Hematopoietic multipotent progenitor cell treated with erythropoietin and hydrocortisone succinate and interleukin-3 and kit ligand, for 17 days (in vitro differentiated cells): ENCODE results near the gene MARCHF9.
"Not testable (repeated sequence)": the region's sequence is repeated elsewhere in the genome, so short reads cannot be mapped to it uniquely, and the experiment has no call there.

Source experiments
- DNase-seq: peaks from one replicate; pipeline ENCODE4 v3.0.0-alpha.2; 2015; ENCODE audit warnings: low spot score

MARCHF9 gene

DNA sequence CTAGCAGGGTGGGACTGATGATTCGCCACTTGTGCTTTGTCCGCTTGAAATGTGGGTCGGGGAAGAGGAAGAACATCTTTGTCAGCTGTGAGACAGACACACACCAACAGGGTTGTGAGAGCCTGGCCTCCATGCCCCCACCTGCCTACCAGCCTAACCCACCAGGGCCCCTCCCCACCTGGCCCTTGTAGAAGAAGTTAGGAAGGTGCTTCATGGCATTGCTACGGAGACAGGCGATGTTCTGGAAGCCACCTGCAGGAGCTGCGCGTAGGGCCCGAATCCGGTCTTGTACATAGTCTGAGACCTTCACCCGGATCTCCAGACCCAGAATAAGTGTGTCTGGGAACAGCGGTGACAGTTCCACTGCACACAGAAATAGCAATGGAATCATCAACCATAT is 14.7 kb downstream of the MARCHF9 start:
- no peak for DNase-seq

DNA sequence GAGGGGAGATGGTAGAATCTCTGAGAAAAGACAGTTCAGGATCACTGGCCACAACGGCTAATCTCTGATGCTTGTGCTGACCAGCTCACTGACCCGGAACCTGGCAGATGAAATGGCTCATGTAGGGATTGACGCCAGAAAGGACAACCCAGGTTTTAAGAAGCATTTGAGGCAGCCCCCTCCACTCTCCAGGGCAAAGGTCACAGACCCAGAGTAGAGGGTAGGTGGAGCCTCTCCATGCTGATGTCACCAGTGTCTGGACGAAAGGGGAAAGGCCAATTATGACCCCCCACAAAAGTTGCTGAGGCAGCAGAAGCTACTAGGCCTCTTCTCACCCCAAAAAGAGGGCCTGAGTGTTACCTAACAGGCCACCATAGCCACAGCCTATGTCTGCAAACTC is 15.8 kb downstream of the MARCHF9 start:
- DNase-seq, result no peak

DNA sequence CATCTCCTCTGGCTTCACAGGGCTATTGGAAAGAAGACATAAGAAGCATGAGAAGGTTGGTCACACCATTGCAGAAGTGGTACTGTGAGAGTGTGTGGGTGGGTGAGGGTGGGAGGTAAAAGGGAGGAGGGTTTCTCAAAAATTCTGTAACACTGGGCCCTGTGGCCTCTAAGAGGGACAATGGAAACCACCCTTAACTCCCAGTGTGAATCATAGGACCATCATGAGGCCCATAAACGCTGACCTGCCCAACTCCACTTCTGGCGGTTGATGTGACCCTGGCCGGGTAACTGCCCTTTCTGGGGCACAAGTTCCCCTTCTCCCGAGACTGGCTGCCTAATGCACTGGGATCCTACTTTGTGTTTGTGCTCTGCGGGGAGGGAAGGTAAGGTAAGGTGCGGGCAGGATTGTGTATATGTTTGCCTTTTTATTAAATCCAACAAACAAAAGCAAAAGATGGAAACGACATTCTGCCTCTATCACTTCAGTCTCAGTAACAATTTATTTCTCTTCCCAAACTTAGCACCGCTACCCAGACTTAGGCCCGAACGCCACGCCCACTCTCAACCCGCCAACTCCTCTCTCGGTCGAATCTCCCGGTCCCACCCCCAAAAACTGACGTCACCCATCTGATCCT is 16.5 kb downstream of the MARCHF9 start:
- peak; percentile 77 for DNase-seq

DNA sequence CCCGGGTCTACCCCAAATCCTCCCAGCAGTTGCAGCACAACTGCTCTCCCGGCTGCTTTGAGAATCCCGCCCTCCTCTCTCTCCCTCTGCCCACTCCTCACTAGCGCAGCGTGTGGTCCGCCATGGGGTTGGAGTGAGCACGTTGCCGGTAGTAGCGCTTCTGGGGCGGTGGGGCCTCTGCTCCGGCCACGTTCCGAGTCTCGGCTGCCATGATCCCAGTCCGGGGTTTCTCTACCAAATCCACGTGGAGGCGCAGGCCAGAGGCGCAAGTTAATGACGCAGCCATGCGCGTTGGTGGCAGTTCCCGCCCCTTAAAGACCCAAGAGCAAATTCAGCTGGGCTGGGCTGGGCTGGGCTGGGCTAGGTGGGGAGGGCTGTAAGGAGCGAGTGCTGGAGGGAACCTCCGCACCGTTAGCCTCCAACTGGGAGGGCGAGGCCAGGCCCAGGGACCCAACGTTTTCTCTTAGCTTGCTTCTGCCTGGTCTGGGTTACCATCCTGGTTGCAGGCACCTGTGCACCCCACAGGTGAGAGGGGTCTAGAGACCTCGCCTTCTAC is 17.0 kb downstream of the MARCHF9 start, which contains the start of gene METTL1:
METTL1 (minus strand) TSS at position 233 of the 556 bp plus-strand sequence; CDS start at position 211, 22 bp downstream.
- DNase-seq, result peak; percentile 86

DNA sequence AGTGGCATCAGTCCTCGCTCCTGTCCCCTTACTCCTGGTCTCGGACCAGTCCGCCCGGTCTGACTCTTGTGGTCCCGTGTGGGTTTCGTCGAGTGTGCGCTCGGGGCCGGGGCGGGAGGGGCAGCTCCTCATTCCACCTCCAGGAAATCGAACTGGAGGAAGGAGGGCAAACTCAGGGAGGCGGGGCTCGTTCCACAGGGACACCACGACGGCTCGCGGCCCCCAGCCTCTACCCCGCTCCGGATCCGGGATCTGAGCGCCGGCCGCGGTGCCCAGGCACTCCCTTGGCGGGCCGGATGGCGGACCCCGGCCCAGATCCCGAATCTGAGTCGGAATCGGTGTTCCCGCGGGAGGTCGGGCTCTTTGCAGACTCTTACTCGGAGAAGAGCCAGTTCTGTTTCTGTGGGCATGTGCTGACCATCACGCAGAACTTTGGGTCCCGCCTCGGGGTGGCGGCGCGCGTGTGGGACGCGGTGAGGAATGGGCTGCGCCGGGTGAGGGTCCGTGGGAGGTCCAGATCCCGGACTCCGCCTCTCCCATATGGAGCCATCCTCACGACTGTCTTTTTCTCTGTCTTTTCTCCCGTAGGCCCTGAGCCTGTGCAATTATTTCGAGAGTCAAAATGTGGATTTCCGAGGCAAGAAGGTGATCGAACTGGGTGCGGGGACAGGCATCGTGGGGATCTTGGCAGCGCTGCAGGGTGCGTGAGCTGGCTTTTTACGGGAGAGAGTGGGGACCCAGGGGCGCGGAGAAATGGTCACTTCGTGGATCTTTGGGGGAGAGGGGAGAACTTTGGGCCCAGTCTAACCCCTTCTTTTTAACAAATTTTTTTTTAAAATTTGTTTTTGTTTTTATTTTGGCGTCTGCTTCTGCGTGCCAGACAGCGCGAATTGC is 17.8 kb downstream of the MARCHF9 start, which contains the start of gene EEF1AKMT3:
EEF1AKMT3 (plus strand) TSS at position 186 of the 894 bp plus-strand sequence; CDS start at position 297, 111 bp downstream.
- no peak for DNase-seq

DNA sequence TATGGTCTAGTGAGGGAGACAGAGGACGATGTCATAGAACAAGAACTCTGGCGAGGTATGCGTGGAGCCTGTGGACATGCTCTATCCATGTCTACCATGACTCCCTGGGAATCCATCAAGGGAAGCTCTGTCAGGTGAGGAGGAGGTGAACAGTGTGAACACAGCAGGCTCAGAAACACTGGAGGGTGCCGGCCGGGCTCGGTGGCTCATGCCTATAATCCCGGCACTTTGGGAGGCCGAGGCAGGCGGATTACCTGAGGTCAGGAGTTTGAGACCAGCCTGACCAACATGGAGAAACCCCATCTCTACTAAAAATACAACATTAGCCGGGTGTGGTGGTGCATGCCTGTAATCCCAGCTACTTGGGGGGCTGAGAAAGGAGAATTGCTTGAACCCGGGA is 19.7 kb downstream of the MARCHF9 start:
- DNase-seq, result not testable (repeated sequence)

DNA sequence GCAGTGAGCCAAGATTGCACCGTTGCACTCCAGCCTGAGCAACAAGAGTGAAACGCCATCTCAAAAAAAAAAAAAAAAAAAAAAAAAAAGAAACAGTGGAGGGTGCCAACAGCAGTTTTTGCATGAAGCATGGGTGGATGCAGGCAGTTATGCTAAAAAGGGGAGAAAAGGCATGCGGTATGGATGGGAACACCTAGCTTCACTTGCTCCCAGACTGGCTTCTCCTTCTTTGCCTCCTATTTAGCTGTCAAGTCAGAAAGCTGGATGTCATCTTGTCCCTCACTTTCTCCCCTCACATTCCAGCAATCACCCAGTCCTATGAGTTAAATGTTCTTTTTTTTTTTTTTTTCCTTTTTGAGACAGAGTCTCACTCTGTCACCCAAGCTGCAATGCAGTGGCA is 20.1 kb downstream of the MARCHF9 start:
- no peak for DNase-seq

DNA sequence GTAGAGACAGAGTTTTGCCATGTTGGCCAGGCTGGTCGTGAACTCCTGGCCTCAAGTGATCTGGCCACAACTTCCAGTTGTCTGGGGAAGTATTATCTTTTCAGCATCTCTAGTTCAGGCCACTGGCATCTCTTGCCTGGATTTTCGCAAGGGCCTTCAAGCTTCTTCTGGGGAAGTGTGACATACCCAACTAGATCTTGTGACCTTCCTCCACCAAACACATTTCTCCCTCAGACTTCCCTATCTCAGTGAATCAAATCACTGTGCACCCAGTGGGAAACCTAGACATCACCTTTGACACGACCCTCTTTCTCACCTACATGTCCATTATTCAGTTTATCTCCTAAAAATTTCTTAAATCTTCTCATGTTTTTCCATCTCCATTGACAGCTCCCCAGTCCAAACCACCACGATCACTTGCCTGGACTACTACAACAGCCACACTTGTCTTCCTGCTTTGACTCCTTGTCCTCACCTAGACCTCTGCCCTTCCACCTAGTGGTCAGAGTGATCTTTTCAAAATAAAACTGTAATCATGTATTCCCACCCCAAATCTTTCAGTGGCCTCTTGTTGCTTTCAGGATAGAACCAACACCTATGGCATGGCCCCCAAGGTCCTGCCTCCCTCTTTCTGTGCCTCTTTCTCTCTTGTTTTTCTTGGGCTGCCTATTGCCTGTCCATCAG is 20.8 kb downstream of the MARCHF9 start:
- DNase-seq, result no peak

DNA sequence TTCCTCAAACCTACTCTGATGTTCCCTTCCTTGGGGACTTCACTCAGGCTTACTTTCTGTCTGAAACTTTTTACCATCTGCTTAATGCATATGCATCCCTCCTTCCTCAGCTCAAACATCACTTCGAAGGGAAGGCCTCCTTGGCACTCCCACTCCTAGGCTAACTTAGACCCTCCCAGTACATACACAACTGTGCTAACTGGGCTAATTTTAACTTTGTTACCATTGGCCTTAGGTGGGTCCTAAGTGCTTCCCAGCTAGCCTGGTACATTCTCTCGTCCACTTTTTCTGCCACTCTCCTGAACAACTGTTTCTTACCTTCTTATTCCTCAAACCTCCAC is 21.3 kb downstream of the MARCHF9 start:
- no peak for DNase-seq

DNA sequence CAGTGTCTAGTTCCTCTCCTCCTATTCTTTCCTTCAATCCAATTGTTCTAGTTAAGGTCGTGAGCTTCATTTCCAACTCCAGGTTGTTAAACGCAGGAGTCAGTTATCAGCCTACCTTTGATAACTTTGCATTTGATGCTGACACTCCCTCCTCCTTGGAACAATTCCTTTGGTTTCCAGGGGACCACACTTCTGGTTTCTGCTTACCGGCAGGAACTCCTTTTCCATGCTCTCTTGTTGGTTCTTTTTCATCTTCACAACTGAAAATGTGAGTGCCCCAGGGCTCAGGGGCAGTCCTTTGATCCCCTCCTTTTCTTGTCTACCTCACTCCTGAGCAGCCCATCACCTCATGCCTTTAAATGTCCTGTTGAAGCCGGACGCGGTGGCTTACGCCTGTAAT is 22.5 kb downstream of the MARCHF9 start:
- DNase-seq, result no peak

DNA sequence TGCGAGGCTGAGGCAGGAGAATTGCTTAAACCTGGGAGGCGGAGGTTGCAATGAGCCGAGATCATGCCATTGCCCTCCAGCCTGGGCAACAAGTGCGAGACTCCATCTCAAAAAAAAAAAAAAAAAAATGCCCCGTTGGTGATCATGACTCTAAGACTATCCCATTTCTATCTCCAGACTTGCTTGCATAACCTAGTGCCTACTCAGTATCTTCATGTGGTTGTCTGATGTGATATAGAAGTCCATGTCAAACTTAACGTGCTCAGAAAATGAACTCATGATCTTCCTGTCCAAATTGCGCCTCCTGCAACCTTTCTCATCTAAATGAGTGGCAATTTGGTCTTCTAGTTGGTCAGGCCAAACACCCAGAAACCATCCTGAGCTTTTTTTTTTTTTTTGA is 23.0 kb downstream of the MARCHF9 start:
- DNase-seq, result no peak

DNA sequence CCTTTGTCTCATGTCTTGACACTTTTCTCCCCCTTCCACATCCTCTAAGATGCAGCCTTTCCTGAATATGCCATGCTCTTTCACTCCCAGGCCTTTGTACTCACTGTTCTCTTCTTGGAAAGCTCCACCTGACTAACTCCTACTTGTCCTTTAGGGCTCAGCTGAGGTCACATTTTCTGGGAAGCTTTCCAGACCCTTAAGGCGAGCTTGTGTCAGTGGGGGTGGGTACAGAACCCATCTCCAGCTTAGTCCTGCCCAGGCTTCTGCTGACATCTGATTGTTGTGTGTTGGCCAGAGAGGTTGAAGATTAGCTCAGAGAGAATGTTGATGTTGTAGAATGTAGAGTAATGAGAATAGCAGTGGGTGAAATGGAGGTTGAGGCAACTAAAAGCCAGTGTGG is 24.8 kb downstream of the MARCHF9 start:
- no peak for DNase-seq

DNA sequence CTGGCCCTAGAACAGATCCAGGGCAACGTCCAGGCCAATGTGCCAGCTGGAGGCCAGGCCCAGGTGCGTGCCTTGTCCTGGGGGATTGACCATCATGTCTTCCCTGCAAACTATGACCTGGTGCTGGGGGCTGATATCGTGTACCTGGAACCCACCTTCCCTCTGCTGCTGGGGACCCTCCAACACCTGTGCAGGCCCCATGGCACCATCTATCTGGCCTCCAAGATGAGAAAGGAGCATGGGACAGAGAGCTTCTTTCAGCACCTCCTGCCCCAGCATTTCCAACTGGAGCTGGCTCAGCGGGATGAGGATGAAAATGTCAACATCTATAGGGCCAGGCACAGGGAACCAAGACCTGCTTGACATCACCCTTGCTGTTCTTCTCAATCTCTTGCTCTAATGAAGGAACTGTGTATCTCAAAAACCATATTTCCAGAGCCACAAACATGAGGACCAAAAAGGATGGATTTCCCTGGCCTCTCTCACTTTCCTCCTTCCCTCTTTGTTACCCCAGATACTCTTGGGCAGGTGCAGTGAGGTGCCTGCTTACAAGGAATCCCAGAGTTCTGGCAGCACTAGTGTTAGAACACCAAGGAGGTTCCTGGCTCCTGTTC is 25.5 kb downstream of the MARCHF9 start:
- no peak for DNase-seq

DNA sequence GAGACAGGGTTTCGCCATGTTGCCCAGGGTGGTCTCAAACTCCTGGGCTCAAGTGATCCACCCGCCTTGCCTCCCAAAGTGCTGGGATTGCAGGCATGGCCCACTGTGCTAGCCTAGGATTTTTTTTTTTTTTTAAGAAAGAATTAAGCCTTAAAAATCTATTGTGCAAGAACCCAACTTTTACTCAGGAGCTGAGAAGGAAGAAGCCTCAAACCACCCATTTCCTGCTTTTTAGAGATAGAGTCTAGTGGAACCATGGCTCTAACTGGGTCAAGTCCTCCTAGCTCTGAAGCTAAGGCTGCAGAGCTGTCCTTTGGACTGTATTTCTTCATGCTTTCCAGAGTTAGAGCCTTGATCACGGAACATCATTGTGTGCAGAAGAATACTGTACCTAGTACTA is 26.3 kb downstream of the MARCHF9 start:
- DNase-seq, result no peak

DNA sequence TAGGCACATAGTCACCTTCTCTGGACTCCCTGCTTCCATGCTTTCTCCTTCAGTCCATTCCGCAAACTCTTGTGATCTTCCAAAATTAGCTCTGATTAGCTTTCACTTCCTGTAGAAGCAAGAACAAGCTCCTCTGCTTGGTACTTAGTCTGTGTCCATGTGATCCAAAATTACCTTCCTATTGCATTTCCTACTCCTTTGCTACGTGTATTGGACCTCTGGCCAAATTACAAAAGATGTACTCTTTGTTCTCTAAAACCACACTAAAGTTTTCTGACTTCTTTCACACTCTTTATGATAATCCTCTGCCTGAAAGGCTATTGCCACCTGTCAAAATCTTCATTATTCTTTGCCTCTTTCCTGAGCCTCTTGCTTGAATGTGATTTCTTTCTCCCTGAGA is 26.9 kb downstream of the MARCHF9 start:
- DNase-seq, result no peak

DNA sequence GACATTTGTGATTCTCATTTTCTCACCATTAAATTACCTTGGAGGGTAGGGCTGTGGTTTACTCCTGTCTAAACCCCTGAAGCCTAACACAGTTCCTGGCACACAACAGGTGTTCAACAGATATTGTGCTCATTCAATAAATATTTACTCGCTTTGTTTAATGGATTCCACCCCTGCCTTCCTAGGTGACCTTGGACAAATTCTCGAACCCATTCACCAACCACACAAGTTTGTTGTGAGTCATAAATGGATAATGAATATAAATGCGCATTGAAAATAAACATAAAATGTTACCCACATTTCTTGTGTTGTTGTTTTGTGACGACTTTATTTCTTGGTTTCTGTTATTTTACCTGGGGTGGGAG is 27.3 kb downstream of the MARCHF9 start:
- DNase-seq, result no peak

DNA sequence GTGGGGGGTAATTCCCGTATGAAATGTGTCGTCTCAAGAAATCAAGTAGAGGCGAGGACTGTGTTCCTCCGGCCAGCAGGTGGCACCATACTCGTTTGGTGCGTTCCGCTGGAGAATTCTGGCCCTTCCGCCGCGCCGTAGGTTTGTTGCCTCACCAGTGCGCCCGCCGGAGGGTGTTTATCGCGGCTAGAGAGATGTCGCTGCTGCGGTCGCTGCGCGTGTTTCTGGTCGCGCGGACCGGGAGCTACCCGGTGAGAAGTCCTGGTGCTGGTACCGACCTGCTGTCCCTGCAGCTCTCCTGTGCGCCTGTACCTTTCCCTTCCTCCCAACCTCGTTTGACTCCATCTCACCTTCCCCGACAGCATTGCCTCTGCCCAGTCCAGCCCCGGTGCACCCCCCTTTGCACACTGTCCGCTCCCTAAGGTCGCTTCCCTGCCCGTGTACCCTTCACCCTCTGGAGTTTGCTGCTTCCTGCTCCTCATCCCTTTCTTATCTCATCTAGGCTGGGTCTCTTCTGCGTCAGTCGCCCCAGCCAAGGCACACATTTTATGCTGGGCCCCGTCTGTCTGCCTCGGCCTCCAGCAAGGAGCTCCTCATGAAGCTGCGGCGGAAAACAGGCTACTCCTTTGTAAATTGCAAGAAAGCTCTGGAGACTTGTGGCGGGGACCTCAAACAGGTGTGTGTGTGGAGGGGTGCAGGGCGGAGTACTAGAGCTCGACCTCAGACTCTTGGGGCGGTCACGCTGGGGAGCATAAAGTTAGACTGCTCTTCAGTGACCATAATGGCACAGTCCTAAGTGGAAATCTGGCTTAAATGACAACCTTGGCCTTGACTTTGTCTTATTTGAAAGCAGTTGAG is 27.9 kb downstream of the MARCHF9 start, which contains the start of gene TSFM:
TSFM (plus strand) TSS at position 180 of the 858 bp plus-strand sequence; CDS start at position 195, 15 bp downstream.
- peak; percentile 97 for DNase-seq

DNA sequence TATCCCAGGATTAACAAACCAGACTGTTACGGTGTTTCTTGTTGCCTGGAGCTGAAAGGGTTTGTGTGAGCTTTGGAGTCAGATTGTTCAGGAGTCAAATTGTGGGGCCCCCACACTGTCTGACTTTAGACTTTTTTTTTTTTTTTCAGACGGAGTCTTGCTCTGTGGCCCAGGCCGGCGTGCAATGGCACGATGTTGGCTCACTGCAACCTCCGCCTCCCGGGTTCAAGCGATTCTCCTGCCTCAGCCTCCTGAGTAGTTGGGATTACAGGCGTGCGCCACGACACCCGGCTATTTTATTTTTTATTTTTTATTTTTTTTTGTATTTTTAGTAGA is 28.5 kb downstream of the MARCHF9 start:
- no peak for DNase-seq

DNA sequence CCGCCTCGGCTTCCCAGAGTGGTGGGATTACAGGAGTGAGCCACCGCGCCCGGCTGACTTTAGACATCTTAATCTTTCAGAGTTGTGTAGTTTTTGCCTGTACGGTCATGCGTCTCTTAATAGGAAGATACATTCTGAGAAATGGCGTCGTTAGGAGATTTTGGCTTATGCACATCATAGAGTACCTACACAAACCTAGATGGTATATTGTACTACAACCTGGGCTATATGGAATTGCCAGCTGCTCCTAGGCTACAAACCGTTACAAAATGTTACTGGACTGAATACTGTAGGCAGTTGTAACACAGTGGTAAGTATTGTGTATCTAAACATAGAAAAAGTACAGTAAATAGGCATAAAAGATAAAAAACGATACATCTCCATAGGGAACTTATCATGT is 29.0 kb downstream of the MARCHF9 start:
- DNase-seq, result no peak

DNA sequence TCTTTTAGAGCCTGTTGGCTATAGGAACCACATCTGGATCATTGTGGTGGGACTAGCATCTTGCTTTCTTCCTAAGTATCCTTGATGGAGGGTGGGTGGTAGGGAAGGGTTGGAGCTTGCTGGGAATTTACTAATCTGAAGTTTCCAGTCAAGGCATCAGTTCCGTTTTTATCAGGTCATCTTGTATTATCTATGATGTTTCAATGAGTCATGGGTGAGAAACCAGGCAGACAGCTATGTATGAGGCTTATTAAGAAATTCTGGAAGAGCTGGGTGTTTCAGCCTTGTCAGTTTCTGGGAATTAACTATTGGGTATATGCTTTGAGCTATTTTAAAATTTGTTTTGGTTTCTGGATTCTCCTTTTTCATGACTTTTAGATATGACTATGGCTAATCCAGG is 39.0 kb downstream of the MARCHF9 start:
- DNase-seq, result no peak

DNA sequence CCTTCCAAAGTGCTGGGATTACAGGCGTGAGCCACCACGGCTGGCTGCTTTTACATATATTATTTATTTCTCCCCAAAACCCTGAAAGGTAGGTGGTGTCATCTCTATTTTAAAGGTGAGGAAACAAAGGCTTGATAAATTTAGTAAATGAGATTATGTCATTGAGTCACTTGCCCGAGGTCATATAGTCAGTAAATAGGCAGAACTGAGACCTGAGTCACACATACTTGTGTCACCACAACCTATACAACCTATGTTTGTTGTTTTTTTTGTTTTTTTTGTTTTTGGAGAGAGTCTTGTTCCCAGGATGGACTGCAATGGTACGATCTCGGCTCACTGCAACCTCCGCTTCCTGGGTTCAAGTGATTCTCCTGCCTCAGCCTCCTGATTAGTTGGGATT is 40.5 kb downstream of the MARCHF9 start:
- no peak for DNase-seq
